Measurements from ENCODE around the gene SRGAP3.

SRGAP3 gene

GRCh38 chr3:9098716-9099675, 150.4 kb downstream of the SRGAP3 start (continued):
- TF ChIP-seq ZNF335 (tag by site-specific recombination; conservative IDR thresholded peaks at IDR 0.05), result no peak
- no peak for TF ChIP-seq KLF7 (tag by site-specific recombination; IDR thresholded peaks at IDR 0.05; ENCODE audit: borderline replicate concordance)
- 0 out of 2 replicates have a peak, but pooled peaks have one; percentile 25 for TF ChIP-seq ZIC2 (tag by site-specific recombination; IDR thresholded peaks at IDR 0.05)
- TF ChIP-seq ZNF580 (tag by site-specific recombination; IDR thresholded peaks at IDR 0.05), result no peak
- TF ChIP-seq ZNF26 (tag by site-specific recombination; IDR thresholded peaks at IDR 0.05), result no peak
- TF ChIP-seq ZNF596 (tag by site-specific recombination; IDR thresholded peaks at IDR 0.05), result no peak
- no peak for TF ChIP-seq ZBTB6 (tag by site-specific recombination; IDR thresholded peaks at IDR 0.05)
- TF ChIP-seq ZNF292 (tag by site-specific recombination; IDR thresholded peaks at IDR 0.05; ENCODE audit: borderline replicate concordance, low read depth), result no peak
- no peak for TF ChIP-seq ZNF138 (tag by site-specific recombination; IDR thresholded peaks at IDR 0.05; ENCODE audit: borderline replicate concordance)
- TF ChIP-seq SP7 (tag by site-specific recombination; IDR thresholded peaks at IDR 0.05), result peak; percentile 83
- no peak for TF ChIP-seq SP3 (tag by site-specific recombination; IDR thresholded peaks at IDR 0.05)
- TF ChIP-seq OSR2 (tag by site-specific recombination; IDR thresholded peaks at IDR 0.05), result peak; percentile 35; the same call in 1 of the 2 replicates
- no peak for TF ChIP-seq EGR2 (tag by site-specific recombination; IDR thresholded peaks at IDR 0.05; ENCODE audit: low read depth)

- no peaks in the 10 kb centered on the region; the same call in 1 of the 2 replicates for H3K4me1 ChIP-seq (ENCODE audit: control insufficient read depth, insufficient read depth, low read length)
- no peaks in the 10 kb centered on the region for H3K36me3 ChIP-seq (ENCODE audit: control insufficient read depth in 2 of 2, insufficient read depth in 1 of 2, low read length in 2 of 2)
- ChIA-PET CTCF (interaction anchor here (0.7 to 1.4 kb wide), 2 partner anchors 109 to 197 kb away, joined by 3 to 4 read pairs; no protein-coding TSS in a partner anchor), POLR2A (no interaction called here)
- no peak for TF ChIP-seq ZNF146 (tag by site-specific recombination; IDR thresholded peaks at IDR 0.05)
- no peak for TF ChIP-seq AEBP2 (tag by site-specific recombination; IDR thresholded peaks at IDR 0.05; ENCODE audit: borderline replicate concordance)
- TF ChIP-seq ZNF148 (tag by site-specific recombination; IDR thresholded peaks at IDR 0.05; ENCODE audit: borderline replicate concordance), result no peak
- no peak for TF ChIP-seq ZSCAN30 (tag by site-specific recombination; IDR thresholded peaks at IDR 0.05)
- TF ChIP-seq GLIS1 (tag by site-specific recombination; IDR thresholded peaks at IDR 0.05), result no peak
- TF ChIP-seq ZNF223 (tag by site-specific recombination; IDR thresholded peaks at IDR 0.05), result no peak
- TF ChIP-seq ZNF658 (tag by site-specific recombination; IDR thresholded peaks at IDR 0.05), result no peak
- TF ChIP-seq ZSCAN23 (tag by site-specific recombination; IDR thresholded peaks at IDR 0.05), result no peak
- no peak for TF ChIP-seq ZNF785 (tag by site-specific recombination; IDR thresholded peaks at IDR 0.05)
- no peak for TF ChIP-seq SP3 (tag by site-specific recombination; IDR thresholded peaks at IDR 0.05)
- TF ChIP-seq YY1 (tag by site-specific recombination; IDR thresholded peaks at IDR 0.05), result no peak
- no peak for TF ChIP-seq ZFP37 (tag by site-specific recombination; IDR thresholded peaks at IDR 0.05)
- no peak for TF ChIP-seq ZNF585B (tag by site-specific recombination; IDR thresholded peaks at IDR 0.05)
- no peak for TF ChIP-seq ZNF114 (tag by site-specific recombination; IDR thresholded peaks at IDR 0.05)
- no peak for TF ChIP-seq MZF1 (tag by site-specific recombination; IDR thresholded peaks at IDR 0.05; ENCODE audit: borderline replicate concordance)
- TF ChIP-seq ZNF561 (tag by site-specific recombination; IDR thresholded peaks at IDR 0.05; ENCODE audit: borderline replicate concordance), result no peak
- TF ChIP-seq ZNF473 (tag by site-specific recombination; IDR thresholded peaks at IDR 0.05), result no peak
- no peak for TF ChIP-seq ZNF529 (tag by site-specific recombination; IDR thresholded peaks at IDR 0.05; ENCODE audit: insufficient replicate concordance)
- no peak overlapping the region for H3K27ac ChIP-seq (ENCODE audit: extremely low read depth, low read depth, low read length)
- no peak overlapping the region for H3K4me3 ChIP-seq (ENCODE audit: low read depth, low read length)
- no peaks in the 10 kb centered on the region for H3K9me3 ChIP-seq (ENCODE audit: control insufficient read depth, insufficient read depth, low read depth, low read length)
These were observed 152.0 kb downstream of the SRGAP3 start for GRCh38 chr3:9097495-9097894.
